ENCODE measurements around the gene CACNA1B. TPM values are rescaled to one million over a fixed set of nuclear protein-coding genes. Genes with fewer than 3 reads are reported as not detected.

Gene CACNA1B
- total RNA-seq, 1 experiment from 2014 or later = not detected

- no peak for DNase-seq (ENCODE audit: extremely low read depth, low read depth)
Observed at GRCh38 chr9:137959641-137960411, 82.2 kb downstream of the CACNA1B start.

- DNase-seq (ENCODE audit: extremely low read depth, low read depth) = no peak
Observed at GRCh38 chr9:137960496-137960895, 82.9 kb downstream of the CACNA1B start.

- no peak for DNase-seq (ENCODE audit: extremely low read depth, low read depth)
Observed at GRCh38 chr9:137963525-137963924, 85.9 kb downstream of the CACNA1B start.

- DNase-seq (ENCODE audit: extremely low read depth, low read depth) = no peak
Observed at GRCh38 chr9:137965177-137965795, 87.7 kb downstream of the CACNA1B start.

- DNase-seq (ENCODE audit: extremely low read depth, low read depth) = no peak
Observed at GRCh38 chr9:137967280-137967953, 89.8 kb downstream of the CACNA1B start.

GRCh38 chr9:137968235-137968634 lies 90.7 kb downstream of the CACNA1B start:
- no peak for DNase-seq (ENCODE audit: extremely low read depth, low read depth)

- no peak for DNase-seq (ENCODE audit: extremely low read depth, low read depth)
Observed at GRCh38 chr9:137969008-137969407, 91.4 kb downstream of the CACNA1B start.

GRCh38 chr9:137969685-137970084 lies 92.1 kb downstream of the CACNA1B start:
- DNase-seq (ENCODE audit: extremely low read depth, low read depth) = no peak

- DNase-seq (ENCODE audit: extremely low read depth, low read depth) = no peak
Observed at GRCh38 chr9:137970098-137970497, 92.5 kb downstream of the CACNA1B start.

- no peak for DNase-seq (ENCODE audit: extremely low read depth, low read depth)
Observed at GRCh38 chr9:137970686-137971476, 93.3 kb downstream of the CACNA1B start.

- DNase-seq (ENCODE audit: extremely low read depth, low read depth) = no peak
Observed at GRCh38 chr9:137971477-137972138, 94.0 kb downstream of the CACNA1B start.

- no peak for DNase-seq (ENCODE audit: extremely low read depth, low read depth)
Observed at GRCh38 chr9:137972355-137972987, 94.9 kb downstream of the CACNA1B start.

- no peak for DNase-seq (ENCODE audit: extremely low read depth, low read depth)
Observed at GRCh38 chr9:137972988-137973470, 95.4 kb downstream of the CACNA1B start.

- no peak for DNase-seq (ENCODE audit: extremely low read depth, low read depth)
Observed at GRCh38 chr9:137973829-137974416, 96.3 kb downstream of the CACNA1B start.

GRCh38 chr9:137974746-137975526 lies 97.4 kb downstream of the CACNA1B start:
- DNase-seq (ENCODE audit: extremely low read depth, low read depth) = no peak

GRCh38 chr9:137975527-137975913 lies 97.9 kb downstream of the CACNA1B start:
- no peak for DNase-seq (ENCODE audit: extremely low read depth, low read depth)

GRCh38 chr9:137975936-137976565 lies 98.5 kb downstream of the CACNA1B start:
- no peak for DNase-seq (ENCODE audit: extremely low read depth, low read depth)
